ENCODE results near the gene CDC14C.

CDC14C gene

GRCh38 chr7:48976253-48976652 is 51.9 kb downstream of the CDC14C start:
- DNase-seq (ENCODE audit: low read depth): no peak

- no peak for DNase-seq (ENCODE audit: low read depth)
These were observed 52.5 kb downstream of the CDC14C start for GRCh38 chr7:48976850-48977249.
